DOHH2 (cell line): ENCODE results near the gene TIGD3.

ENCODE experiments used
- H3F3A ChIP-seq: fragments of 200-600 bp; sonication (generic), shearing (Covaris generic); 2 replicates; pipeline ENCODE4 v1.6.0; 2016; ENCODE audit warnings: antibody characterized with exemption, mild to moderate bottlenecking; ENCODE audit not compliant: control insufficient read depth, insufficient read depth
- H3K27ac ChIP-seq: fragments of 200-600 bp; sonication (generic); 2 replicates; pipeline ENCODE4 v1.5.1; 2014; ENCODE audit warnings: low read depth, mild to moderate bottlenecking, low read length, moderate library complexity
- H3K27me3 ChIP-seq: fragments of 200-600 bp; sonication (generic); 2 replicates; pipeline ENCODE4 v1.6.1; 2014; ENCODE audit warnings: mild to moderate bottlenecking, low read length, mixed read lengths; ENCODE audit not compliant: control insufficient read depth
- H3K36me3 ChIP-seq: fragments of 200-600 bp; sonication (generic); 2 replicates; pipeline ENCODE4 v1.6.1; 2014; ENCODE audit warnings: mild to moderate bottlenecking, low read length, moderate library complexity, mixed read lengths; ENCODE audit not compliant: control insufficient read depth
- H3K4me1 ChIP-seq: fragments of 200-600 bp; sonication (generic); 2 replicates; pipeline ENCODE4 v1.6.1; 2014; ENCODE audit warnings: mild to moderate bottlenecking, low read length, mixed read lengths; ENCODE audit not compliant: control insufficient read depth
- H3K4me2 ChIP-seq: fragments of 200-600 bp; sonication (generic); 2 replicates; pipeline ENCODE4 v1.6.0; 2014; ENCODE audit warnings: mild to moderate bottlenecking, low read length, moderate library complexity
- H3K4me3 ChIP-seq: fragments of 200-600 bp; sonication (generic); 2 replicates; pipeline ENCODE4 v1.5.1; 2014; ENCODE audit warnings: mild to moderate bottlenecking, low read length, mixed read lengths
- H3K79me2 ChIP-seq: fragments of 200-600 bp; sonication (generic); 2 replicates; pipeline ENCODE4 v1.6.1; 2014; ENCODE audit warnings: mild to moderate bottlenecking, low read length, mixed read lengths; ENCODE audit not compliant: control insufficient read depth
- H3K9me2 ChIP-seq: fragments of 200-600 bp; sonication (generic); replicated peaks from 2 replicates; pipeline ENCODE4 v1.6.1; 2014; ENCODE audit warnings: mild to moderate bottlenecking, low read length, mixed read lengths; ENCODE audit not compliant: control insufficient read depth
- H3K9me3 ChIP-seq: fragments of 200-600 bp; sonication (generic); 2 replicates; pipeline ENCODE4 v1.6.1; 2014; ENCODE audit warnings: antibody characterized with exemption, low read length, mixed read lengths; ENCODE audit not compliant: control insufficient read depth, insufficient read depth
- H4K20me1 ChIP-seq: fragments of 200-600 bp; sonication (generic); 2 replicates; pipeline ENCODE4 v1.6.0; 2014; ENCODE audit warnings: low read depth, mild to moderate bottlenecking, antibody characterized with exemption, low read length, moderate library complexity; ENCODE audit not compliant: control insufficient read depth, insufficient read depth
- CTCF ChIP-seq: fragments of 200-600 bp; sonication (generic); IDR thresholded peaks from one replicate; pipeline ENCODE4 v1.5.1; 2014; ENCODE audit warnings: antibody characterized with exemption, mild to moderate bottlenecking, low read depth, low read length; ENCODE audit not compliant: poor library complexity, severe bottlenecking
- EZH2phosphoT487 ChIP-seq: fragments of 200-600 bp; sonication (generic); IDR thresholded peaks from 2 replicates; pipeline ENCODE4 v1.6.1; 2017; ENCODE audit warnings: borderline replicate concordance, mild to moderate bottlenecking, antibody characterized with exemption, low read length, moderate library complexity, mixed read lengths

The TIGD3 gene

DNA sequence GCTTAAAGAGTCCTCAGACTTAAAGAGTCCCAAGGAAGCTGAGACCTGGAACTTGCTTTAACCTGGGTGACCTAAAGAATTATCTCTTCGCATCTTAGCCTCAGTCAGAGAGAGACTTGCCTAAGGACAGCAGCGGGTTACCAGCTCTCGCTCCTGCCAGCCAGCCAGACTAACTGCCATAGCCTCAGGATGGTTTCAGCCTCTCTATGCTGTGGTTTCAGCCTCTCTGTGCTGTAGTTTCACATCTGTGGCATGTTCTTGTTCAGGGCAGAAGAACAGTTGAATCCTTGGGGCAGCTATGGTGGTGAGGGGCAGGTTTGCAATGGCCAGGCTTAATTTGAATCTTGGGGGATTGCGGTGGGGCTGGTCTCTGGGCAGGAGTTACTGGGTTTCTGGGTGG, 34.2 kb downstream of the TIGD3 start:
- Histone ChIP-seq H3K79me2 (peaks cover 62% of the 10 kb centered on the region), H3F3A (peaks cover 7% of the 10 kb centered on the region), H3K36me3 (peaks cover 47% of the 10 kb centered on the region), H4K20me1 (0 out of 2 replicates have a peak, but pooled peaks cover 3% of the 10 kb centered on the region), H3K4me1 (peaks cover 72% of the 10 kb centered on the region), H3K9me2 (no peaks in the 10 kb centered on the region), H3K27ac (no peak overlapping the region), H3K4me2 (peak overlapping the region; percentile 98), H3K4me3 (peak overlapping the region; percentile 14; the same call in 1 of the 2 replicates), H3K9me3 (no peaks in the 10 kb centered on the region), H3K27me3 (no peaks in the 10 kb centered on the region)
- TF ChIP-seq EZH2phosphoT487 (no peak), CTCF (no peak)

DNA sequence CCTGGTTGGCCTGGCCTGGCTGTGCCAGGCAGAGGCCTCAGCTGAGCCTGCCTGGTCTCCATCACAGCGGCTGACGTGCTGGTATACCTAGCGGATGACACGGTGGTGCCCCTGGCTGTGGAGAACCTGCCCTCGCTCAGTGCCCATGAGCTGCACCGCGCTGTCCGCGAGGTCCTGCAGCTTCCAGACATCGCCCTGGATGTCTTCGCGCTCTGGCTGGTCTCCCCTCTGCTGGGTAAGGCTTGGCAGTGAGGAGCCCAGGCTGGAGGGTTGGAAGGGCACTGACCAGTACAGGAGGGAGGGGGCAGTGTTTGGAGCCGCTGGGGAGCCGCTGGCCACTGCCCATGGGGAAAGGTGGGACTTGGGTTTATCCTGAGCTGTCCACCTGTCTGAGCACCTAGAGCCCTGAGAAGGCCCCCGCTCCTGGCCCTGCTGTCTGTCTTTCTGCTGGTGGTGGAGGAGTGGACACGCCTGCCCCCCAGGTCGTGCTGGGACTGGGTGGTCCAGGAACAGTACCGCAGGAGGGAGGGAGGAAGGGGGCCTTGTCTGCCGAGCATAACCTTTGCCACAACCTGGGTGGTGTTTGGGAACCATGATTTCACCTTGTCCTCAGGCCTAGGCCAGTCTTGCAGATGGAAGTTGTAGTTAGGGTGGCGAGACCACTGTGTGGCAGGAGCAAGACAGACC, 34.9 kb downstream of the TIGD3 start:
- no peaks in the 10 kb centered on the region for H3K9me2 ChIP-seq
- no peak for TF ChIP-seq CTCF
- no peak for TF ChIP-seq EZH2phosphoT487
- H3F3A ChIP-seq: peaks cover 4% of the 10 kb centered on the region
- peak overlapping the region; percentile 98 for H3K4me2 ChIP-seq
- peaks cover 51% of the 10 kb centered on the region for H3K36me3 ChIP-seq
- no peaks in the 10 kb centered on the region for H3K9me3 ChIP-seq
- H4K20me1 ChIP-seq: 0 out of 2 replicates have a peak, but pooled peaks cover 3% of the 10 kb centered on the region
- peaks cover 62% of the 10 kb centered on the region for H3K79me2 ChIP-seq
- no peaks in the 10 kb centered on the region for H3K27me3 ChIP-seq
- H3K4me1 ChIP-seq: peaks cover 66% of the 10 kb centered on the region
- no peak overlapping the region for H3K4me3 ChIP-seq
- H3K27ac ChIP-seq: no peak overlapping the region

- H3K4me2 ChIP-seq: peak overlapping the region; percentile 98; the same call in 1 of the 2 replicates
- 0 out of 2 replicates have a peak, but pooled peaks cover 3% of the 10 kb centered on the region for H4K20me1 ChIP-seq
- no peak for TF ChIP-seq EZH2phosphoT487
- no peak for TF ChIP-seq CTCF
- H3K9me3 ChIP-seq: no peaks in the 10 kb centered on the region
- H3K27me3 ChIP-seq: no peaks in the 10 kb centered on the region
- H3K36me3 ChIP-seq: peaks cover 52% of the 10 kb centered on the region
- H3K79me2 ChIP-seq: peaks cover 62% of the 10 kb centered on the region
- H3K4me1 ChIP-seq: peaks cover 57% of the 10 kb centered on the region
- peaks cover 3% of the 10 kb centered on the region for H3F3A ChIP-seq
- H3K4me3 ChIP-seq: no peak overlapping the region
- no peak overlapping the region for H3K27ac ChIP-seq
- no peaks in the 10 kb centered on the region for H3K9me2 ChIP-seq
Observed at GRCh38 chr11:65390099-65390941, 35.8 kb downstream of the TIGD3 start.
